Stimulated activated CD8-positive, alpha-beta memory T cell treated with anti-CD3 and anti-CD28 coated beads, Interleukin-7, amount 100 ng/mL, for 48 hours (primary cell): ENCODE results near the gene ATG2A.

Experiments
- DNase-seq, 2 donors: peaks; one replicate each; pipeline ENCODE4 v3.0.0-alpha.2; 2020; ENCODE audit warnings: low read depth in 1 of 2; ENCODE audit errors: extremely low read depth in 1 of 2

ATG2A gene

DNA sequence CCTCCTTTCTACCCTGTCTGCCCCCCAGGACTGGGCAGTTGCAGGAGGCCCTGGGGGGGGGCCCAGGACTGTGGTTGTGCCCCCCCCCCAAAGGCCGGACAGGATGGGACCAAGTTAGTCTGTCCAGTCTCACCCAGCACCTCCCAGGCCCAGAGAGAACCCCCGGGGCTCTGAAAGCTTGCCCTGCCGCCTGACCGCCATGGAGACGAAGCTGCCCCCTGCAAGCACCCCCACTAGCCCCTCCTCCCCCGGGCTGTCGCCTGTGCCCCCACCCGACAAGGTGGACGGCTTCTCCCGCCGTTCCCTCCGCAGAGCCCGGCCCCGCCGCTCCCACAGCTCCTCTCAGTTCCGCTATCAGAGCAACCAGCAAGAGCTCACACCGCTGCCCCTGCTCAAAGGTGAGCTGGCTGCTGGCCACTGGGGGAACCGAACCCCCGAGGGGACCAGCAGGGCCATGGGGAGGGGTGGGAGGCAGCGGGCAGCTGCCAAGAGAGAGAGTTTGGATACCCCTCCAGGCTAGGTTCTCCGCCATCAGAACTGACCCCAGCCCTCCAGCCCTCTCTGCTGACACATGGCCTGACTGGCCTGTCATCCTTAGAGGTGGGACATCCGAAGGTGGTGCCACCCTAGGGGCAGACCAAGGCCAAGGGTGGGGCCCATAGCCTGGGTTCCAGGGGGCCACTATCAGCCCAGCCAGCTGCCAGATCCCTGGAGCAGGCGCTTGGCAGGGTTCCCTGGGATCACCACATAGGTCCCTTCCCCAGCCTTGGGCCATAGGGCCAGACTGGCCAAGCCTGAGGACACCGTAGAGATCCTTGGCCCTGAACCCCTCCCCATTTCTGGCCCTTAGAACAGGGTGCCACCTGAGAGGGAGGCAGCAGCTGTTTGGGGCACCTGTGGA is 8.8 kb upstream of the ATG2A start:
- no peak for DNase-seq

DNA sequence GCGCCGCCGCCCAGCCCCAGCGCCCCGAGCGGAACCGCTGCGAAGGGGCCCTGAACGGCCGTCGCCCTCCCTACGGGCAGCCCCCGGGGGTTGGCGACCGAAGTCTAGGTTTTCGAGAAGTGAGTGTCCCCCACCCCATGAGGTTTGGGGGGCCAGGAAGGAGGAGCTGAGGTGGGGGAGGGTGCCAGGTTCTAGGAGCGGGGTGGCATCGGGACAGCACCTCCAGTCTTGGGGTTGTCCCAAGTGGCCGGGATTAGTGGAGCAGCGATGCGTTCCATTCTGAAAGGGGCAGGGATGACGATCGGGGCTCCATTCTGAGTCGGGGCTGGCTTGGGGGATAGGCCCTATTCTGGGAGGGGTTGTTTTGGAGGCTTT is 7.9 kb upstream of the ATG2A start:
- DNase-seq = no peak

DNA sequence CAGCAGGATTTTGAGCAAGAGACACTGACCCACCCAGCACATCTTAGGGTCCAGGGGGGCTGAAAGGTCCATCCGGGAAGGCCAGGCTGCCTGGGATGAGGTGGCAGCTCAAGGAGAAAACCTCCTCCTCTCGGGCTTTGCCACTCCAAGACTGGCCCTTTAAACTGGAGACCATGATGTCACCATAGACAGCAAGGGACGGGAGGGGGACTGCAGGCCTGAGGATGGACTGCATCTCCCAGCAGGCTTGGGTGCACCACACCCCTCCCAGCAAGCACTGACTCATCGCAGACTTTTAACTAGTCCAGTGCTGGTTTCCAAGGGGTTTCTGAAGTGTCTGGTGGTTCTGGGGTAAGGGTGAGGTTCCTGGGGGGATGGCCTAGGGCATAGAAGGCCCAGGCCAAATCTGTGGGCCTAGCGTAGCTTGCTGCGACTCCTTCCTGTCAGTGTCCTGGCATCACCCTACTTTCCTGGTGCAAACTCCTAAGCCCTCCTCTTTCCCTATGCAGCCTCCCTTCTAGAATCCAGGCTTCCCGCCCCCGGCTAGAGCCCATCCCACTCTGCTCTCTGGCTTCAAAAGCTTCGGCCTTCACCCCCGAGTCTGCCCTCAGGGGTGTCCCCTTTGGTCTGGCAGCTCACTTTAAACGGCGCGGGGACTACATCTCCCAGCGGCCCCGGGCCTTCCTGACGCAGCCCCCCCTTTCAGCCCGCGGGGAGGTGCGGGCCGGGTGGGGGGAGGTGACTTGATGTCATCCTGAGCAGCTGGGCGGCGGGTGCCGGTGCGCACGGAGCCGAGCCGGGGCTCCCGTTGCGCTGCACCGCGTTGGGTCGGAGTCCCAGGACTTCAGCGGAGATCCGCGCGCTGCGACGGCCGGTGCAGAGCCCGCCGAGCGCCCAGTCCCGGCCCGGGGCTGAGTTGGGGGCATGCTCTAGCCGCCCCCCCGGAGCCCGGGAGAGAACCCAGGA is 7.2 kb upstream of the ATG2A start, which contains the start of gene PPP2R5B:
Gene PPP2R5B, plus strand, starts transcription at position 746 of the 966 bp plus-strand sequence. CDS start 1,046 bp downstream, outside the sequence.
- DNase-seq = peak; percentile 75 to 83

DNA sequence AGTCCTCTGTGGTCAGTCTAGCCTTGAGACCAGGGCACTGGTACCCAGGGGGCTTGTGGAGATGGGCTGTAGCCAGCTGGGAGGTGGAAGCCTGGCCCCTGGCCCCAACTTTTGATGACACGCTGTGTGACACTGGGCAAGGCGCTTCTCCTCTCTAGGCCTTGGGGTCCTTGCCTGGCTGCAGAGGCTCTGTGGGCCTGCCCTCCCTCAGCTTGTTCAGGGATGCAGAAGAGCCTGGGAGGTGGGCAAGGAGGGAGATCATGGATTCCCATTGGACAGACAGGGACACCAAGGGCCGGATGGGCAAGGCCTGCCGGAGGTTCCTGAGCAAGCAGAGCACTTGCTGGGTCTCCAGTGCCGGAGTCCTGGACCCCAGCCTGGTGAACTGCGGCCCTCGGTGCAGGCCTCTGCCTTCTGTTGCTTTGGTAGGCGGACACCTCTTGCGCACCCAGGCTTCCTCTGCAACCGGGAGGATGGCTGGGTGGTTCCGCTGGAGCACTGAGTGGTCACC is 6.2 kb upstream of the ATG2A start:
- DNase-seq = no peak

DNA sequence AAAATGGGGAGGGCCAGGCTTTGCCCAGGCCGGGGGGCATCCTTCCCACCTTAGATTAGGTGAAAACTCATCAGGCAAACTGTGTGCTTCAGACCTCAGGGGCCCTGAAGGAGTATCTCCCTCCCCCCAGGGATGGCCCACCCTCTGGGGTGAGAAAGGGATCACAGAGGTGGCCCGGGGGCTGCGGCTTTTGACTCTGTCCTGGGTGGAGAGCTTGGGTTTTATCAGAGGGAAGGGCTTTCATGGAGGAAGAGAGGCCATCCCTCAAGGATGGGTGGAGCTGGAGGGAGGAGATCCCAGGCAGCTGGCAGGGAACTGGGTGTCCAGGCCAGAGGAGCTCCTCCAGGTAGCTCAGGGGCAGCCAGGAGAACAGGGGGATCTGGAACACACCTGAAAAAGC is 4.4 kb upstream of the ATG2A start:
- DNase-seq = no peak

DNA sequence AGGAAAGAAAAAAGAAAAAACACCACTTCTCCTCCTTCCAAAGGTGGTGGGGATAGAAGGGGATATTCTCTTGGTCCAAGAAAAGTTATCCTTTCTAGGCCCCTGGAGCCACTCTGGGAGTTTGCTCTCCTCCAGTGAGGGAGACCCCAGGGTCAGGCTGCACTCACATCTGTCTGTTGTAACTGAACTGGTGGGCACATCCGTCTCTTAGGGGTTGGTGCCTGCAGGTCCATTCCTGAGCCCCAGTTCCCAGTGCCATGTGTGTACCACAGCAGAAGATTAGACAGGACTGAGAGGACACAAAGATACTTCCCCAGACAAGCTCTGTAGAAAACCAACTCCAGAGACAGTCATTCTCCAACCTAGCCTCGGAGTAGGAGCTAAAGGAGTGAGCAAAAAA is 3.1 kb upstream of the ATG2A start:
- DNase-seq = no peak

DNA sequence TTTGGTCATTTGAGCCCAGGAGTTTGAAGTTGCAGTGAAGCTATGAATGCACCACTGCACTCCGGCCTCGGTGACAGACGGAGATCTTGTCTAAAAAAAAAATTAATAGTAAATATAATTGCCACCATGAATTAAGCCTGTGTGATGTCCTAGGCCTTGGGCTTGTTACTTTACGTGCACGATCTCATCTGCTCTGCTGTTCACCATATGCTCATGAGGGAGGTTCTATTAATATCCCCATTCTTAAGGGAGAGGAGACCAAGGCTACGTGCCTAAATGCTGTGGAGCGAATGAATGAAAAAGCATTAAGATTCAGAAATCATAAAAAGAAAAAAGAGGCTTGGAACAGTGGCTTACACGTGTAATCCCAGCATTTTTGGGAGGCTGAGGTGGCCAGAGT is 2.6 kb upstream of the ATG2A start:
- DNase-seq = no peak

DNA sequence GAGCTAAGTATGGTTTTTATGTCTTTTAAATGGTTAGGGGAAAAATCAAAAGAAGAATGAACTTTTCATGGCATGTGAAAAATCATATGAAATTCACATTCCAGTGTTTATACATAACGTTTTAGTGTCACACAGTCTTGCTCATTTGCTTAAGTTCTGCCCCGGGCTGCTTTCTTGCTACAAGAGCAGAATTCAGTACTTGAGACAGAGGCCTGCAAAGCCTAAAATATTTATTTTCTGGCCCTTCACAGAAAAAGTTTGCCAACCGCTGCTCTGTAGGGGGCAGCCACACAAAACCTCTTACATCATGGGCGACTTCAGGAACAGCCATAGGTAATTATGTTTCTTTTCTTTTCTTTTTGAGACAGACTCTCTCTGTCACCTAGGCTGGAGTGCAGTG is 1.0 kb upstream of the ATG2A start:
- DNase-seq = no peak

DNA sequence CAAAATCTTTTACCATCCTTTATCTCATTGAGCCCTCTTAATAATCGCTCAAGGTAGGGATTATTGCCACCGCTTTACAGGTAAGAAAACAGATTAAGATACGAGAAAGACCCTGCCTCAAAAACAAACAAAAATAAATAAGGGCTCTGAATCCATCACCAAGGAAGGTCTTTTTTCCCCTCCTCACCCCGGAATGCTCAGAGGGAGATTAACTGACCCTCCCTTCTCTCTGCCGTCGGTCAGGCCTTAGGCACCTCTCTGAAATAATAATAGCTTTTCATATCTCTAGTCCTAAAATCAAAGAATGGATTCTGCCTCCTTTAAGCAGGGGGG is 620 bp upstream of the ATG2A start:
- DNase-seq = no peak

DNA sequence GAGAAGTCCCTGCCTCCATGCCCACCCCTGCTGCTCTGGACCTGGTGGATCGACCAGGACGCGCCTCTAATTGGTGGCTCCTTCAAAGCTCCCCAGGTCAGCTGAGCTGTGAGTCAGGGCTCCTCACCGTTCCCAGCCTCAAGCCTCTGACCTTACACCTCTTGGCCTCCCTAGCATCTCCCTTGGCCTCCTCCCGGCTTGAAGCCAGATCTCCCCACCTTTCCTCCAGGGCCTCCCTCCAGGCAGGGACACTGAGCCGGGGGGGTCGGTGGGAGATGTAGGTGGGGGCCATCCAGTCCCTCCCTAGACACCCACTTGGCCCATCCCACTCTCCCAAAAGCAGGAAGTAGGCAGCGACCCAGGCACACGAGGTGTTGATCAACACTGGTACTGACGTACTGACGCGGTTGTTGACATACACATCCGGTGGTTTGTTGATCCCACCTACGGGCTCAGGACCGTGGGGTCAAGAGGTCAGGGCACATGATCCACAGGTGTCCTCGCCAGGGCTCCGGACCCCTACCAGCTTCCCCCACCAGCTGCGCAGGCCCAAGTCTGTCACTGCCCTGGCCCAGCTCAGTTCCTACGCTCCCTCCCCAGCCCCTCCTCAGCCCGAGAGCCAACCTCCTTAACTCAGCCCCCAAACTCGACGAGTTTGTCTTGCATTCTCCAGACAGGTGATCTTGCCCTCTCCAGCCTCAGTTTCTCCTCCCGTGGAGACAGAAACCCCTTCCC is 802 bp downstream of the ATG2A start:
- DNase-seq = peak in 1 of 2 donors; percentile 23

DNA sequence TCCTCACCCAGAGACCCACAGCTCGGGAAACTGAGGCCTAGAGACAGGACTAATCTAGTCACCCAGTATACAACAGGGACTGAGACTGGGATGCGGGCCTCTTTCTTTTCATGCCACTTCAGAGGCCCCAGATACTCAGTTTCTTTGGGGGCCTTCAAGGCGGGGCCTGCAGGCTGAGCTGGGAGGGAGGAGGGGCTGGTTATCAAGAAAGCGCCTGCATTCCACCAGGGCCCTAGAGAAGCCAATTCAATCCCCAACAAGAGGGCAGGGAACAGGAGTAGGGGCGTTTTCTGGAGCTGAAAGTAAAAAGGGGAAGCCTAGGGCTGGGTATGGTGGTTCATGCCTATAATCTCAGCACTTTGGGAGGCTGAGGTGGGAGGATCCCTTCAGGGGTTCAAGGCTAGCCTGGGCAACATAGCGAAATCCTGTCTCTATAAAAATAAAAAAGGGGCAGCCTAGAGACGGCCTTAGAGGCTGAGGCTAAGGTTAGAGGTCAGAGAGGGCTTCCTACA is 1.6 kb downstream of the ATG2A start:
- DNase-seq = no peak

DNA sequence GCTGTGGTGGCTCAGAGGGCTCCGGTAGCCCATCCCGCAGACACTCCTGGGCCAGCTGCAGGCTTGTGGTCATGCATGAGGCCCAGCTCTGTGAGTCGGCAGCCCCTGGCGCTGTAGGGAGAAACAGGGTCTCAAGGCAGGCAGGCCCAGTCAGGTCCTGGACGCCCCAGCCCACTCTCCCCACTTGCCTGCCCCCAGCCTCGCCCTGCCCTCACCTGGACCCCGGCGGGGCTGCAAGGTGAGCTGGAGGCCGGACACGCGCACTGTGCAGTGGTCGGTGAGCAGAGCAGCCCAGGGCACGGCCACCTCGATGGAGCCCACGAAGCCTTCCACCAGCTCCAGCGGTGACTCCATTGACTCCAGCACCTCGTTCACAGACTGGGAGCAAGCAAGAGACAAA is 2.9 kb downstream of the ATG2A start:
- no peak for DNase-seq

DNA sequence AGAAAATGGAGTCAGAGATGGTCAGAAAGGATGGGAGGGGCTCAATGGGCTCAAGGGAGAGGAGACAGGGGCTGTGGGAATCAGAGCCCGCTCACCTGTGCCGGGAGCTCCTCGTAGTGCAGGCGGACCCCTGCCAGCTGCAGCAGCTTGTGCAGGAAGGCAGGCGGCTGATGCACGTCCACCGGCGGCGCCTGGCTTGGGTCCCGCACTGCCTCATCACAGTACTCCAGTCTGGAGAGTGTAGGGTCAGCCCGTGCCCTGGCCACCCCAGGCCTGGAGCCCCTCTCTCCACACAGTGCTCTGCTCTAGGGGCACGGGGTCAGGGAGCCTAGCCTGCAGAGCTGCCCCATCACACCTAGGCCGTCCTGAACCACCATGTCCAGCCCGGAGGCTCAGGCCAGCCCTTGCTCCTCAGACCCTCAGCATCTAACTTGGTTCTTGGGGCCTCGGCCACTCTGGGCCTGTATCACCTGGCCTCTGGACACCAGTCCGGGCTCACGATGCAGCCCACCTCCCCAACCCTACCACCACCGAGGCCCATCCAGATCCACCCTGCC is 3.8 kb downstream of the ATG2A start:
- DNase-seq = no peak

DNA sequence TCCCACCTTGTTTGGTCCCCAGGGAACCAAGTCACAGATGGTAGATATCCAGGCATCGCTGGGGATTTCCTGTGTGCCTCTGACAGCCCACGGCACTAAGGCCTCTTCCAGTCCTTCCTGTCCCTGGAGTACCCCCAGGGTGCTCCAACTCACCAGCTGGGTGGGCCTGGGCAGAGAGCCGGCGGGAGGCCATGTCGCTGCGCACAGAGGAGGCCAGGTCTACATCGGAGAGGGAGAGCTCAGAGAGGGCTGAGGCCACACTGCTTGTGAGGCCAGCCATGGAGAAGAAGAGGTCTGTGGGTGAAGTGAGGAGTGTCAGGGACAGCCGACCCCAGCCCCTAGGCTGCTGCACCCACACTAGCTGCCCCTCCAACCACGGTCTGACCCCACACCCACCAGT is 5.3 kb downstream of the ATG2A start:
- DNase-seq = no peak

DNA sequence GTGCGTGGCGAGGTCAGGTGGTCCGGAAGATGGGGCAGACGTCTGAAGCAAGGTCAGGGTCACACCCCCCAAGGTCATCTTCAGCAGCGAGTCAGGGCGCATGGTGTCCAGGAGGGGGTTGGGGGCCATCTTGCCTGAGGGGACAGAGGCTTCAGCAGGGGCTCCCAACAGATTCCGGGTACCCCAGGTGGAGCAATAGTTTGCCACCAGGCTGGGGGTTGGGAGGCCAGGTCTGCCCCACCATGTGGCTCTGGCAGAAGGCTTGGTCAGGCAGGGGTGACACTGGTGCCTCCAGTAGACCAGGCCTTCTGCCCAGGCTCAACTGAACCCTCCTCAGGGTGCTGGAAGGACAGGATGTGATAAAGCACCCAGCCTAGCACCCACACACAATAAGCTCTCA is 5.9 kb downstream of the ATG2A start:
- no peak for DNase-seq

DNA sequence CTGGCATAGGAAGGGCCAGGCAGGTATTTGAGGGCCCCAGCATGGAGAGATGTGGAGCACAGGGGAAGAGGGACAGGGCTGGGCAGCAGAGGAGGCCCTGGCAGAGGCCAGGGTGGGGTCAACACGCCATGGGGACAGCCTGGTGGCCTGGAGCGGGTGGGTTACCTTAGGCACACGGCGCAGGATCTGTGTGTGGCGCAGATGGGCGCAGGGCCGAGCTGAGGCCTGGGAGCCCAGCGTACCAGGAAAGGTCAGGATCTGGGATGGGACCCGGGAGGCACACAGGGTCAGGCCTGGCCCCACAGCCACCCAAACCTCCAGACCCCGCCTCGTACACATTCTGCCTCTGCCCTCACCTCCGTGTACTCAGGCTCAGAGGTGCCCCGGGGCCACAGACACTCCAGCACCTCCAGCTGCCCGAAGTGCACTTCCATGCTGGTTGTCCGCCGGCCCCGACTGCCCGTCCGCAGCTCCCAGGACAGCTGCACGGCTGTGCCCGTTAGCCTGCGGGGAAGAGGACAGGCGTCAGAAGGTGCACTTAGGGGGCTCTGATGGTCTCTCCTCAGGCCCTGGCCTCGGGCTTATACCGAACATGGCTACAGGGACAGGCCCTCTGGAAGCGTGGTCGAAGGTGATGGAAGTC is 6.4 kb downstream of the ATG2A start:
- DNase-seq = no peak

DNA sequence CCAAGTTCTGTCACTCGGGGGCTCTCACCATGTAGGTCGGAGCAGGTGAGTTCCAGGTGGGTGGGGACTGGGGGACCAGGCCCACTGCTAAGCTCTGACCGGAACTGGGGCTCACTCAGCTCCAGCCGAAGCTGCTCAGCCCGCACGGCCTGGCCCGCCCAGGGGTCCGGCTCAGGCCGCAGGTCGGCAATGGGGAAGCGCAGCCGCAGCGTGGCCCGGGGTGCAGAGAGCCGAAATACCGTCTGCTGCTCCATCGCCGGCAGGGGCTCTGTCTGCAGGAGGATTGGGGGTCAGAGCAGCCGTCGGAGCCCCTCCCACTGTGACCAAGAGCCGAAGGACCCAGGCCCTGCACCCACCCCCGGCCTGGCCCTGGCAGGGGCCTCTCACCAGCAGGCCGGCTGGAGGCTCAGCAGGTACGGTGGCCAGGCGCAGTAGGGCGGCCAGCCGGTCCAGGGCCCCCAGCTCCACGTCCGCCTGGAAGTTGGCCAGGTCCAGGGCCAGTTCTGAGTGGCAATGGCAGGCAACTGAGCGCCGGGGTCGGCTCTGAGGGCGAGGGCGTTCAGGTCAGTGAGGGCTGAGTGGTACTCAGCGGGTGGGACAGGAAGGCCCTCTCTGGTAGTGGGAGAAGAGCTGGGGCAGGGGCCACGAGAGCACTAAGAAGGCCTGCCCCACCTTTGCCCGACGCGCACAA is 7.2 kb downstream of the ATG2A start:
- DNase-seq = no peak

DNA sequence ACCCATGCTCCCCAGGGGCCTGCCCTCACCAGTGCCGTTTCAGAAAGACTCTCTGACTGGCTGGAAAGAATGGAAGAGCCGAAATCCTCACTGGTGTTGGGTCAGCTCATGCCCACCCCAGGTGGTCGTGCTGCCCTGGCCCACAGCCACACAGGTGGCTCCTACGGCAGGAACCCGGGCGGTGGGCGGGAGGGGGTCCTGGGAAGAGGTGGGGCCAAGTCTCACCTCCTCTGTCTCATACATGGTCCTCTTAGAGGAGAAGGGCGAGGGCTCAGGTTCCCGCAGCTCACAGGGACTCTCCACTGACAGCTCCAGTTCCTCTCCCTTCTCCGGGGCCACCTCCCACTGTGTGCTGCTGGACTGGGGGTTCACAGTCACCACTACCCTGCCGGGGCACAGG is 8.2 kb downstream of the ATG2A start:
- DNase-seq = no peak

DNA sequence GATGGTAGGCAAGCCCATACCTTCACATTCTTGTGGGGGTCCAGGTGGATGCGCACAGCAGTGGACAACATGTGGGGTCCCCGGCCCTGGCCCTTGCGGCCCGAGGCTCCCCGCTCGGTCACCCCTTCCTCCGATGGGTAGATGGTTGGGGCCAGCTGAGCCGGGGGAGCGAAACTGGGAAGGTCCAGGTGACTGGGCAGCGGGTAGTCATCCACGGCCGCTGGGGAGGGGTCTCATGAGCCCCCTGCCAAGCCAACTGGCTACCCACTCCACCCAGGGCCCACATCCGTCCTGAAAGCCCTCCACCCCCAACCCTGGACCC is 10.7 kb downstream of the ATG2A start:
- DNase-seq = no peak
